ENCODE data around the gene HEG1. TPM values are rescaled to one million over a fixed set of nuclear protein-coding genes. Genes with fewer than 3 reads are reported as not detected.

HEG1 gene
- total and polyA plus RNA-seq, 2 experiments from 2014 or later: 27.2 to 27.3 TPM

DNA sequence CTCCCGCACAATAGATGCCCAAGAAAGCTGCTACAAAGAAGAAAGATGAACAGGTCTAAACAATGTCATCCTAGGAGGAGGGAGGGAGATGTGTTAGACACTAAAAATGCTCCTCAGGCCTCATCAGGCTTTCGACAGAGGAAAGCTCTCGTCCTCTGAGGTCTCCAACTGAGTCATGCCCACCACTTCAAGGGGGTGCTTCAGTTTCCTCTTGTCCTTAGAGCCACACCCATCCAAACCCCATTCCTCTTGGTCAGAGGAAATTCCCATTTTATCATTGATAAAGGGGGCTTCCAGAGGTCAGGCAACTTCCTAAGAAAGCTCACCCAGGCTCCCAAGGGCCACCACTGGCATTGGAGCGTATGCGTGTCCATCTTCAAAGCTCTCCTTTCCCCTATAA, 50.1 kb downstream of the HEG1 start:
- no peak overlapping the region for H3K4me2 ChIP-seq

DNA sequence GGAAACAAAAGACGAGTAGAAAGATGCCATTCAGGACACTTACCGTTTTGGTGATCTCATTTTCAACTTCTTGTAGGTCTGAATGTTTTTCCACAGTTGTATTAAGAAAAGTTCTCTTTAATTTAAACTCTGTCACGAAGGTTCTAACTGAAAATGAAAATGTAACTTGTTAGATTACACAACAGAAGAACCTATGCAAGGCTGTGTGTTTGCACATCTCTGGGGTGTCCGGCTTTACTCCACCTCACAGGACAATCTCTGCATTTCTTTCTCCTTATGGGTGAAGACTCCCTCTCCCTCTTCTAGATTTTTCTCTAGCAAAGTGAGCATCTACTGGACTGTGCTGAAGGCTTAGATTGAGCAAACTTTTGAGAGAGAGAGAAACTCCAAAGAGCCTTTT, 50.6 kb downstream of the HEG1 start:
- Histone ChIP-seq H3K27ac (peak overlapping the region; percentile 94), H3K36me3 (replicated peaks; ENCODE audit: insufficient read depth, low read depth) (no peaks in the 10 kb centered on the region), H3K9me3 (ENCODE audit: low read depth) (no peaks in the 10 kb centered on the region), H3K9me2 (replicated peaks; ENCODE audit: insufficient read depth) (no peaks in the 10 kb centered on the region), H3K4me3 (no peak overlapping the region), H3K4me1 (ENCODE audit: insufficient read depth) (peaks cover 41% of the 10 kb centered on the region), H3K27me3 (no peaks in the 10 kb centered on the region), H2AFZ (no peak overlapping the region), H3K79me2 (no peaks in the 10 kb centered on the region), H4K20me1 (ENCODE audit: insufficient read depth, poor library complexity, severe bottlenecking) (no peaks in the 10 kb centered on the region), H3K4me2 (no peak overlapping the region)
- TF ChIP-seq EZH2phosphoT487 (IDR thresholded peaks at IDR 0.05; ENCODE audit: low read depth, severe bottlenecking, unreplicated experiment) (no peak), EZH2 (IDR thresholded peaks at IDR 0.05; ENCODE audit: borderline replicate concordance) (no peak)
- TF ChIP-seq, protein P1, sequence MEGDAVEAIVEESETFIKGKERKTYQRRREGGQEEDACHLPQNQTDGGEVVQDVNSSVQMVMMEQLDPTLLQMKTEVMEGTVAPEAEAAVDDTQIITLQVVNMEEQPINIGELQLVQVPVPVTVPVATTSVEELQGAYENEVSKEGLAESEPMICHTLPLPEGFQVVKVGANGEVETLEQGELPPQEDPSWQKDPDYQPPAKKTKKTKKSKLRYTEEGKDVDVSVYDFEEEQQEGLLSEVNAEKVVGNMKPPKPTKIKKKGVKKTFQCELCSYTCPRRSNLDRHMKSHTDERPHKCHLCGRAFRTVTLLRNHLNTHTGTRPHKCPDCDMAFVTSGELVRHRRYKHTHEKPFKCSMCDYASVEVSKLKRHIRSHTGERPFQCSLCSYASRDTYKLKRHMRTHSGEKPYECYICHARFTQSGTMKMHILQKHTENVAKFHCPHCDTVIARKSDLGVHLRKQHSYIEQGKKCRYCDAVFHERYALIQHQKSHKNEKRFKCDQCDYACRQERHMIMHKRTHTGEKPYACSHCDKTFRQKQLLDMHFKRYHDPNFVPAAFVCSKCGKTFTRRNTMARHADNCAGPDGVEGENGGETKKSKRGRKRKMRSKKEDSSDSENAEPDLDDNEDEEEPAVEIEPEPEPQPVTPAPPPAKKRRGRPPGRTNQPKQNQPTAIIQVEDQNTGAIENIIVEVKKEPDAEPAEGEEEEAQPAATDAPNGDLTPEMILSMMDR (IDR thresholded peaks at IDR 0.05; ENCODE audit: poor library complexity): no peak
- DNase-seq (ENCODE audit: low spot score): no peak
- WGBS (ENCODE audit: low lambda C conversion rate, missing lambda C conversion rate): 90% methylated on average over 4 of the region's 4 CpGs

More for the DNA sequence above, 50.1 kb downstream of the HEG1 start:
- no peak for DNase-seq (ENCODE audit: low spot score)
- H2AFZ ChIP-seq: no peak overlapping the region
- TF ChIP-seq, protein P1 (IDR thresholded peaks at IDR 0.05; ENCODE audit: poor library complexity): no peak
- TF ChIP-seq EZH2phosphoT487 (IDR thresholded peaks at IDR 0.05; ENCODE audit: low read depth, severe bottlenecking, unreplicated experiment) (no peak), EZH2 (IDR thresholded peaks at IDR 0.05; ENCODE audit: borderline replicate concordance) (no peak)
- WGBS (ENCODE audit: low lambda C conversion rate, missing lambda C conversion rate): 99% methylated on average over 5 of the region's 5 CpGs
- H3K9me3 ChIP-seq (ENCODE audit: low read depth): no peaks in the 10 kb centered on the region
- no peaks in the 10 kb centered on the region for H4K20me1 ChIP-seq (ENCODE audit: insufficient read depth, poor library complexity, severe bottlenecking)
- no peaks in the 10 kb centered on the region for H3K27me3 ChIP-seq
- no peaks in the 10 kb centered on the region for H3K79me2 ChIP-seq
- H3K4me1 ChIP-seq (ENCODE audit: insufficient read depth): peaks cover 43% of the 10 kb centered on the region
- H3K4me3 ChIP-seq: no peak overlapping the region
- H3K27ac ChIP-seq: peak overlapping the region; percentile 94
- no peaks in the 10 kb centered on the region for H3K36me3 ChIP-seq (replicated peaks; ENCODE audit: insufficient read depth, low read depth)
- no peaks in the 10 kb centered on the region for H3K9me2 ChIP-seq (replicated peaks; ENCODE audit: insufficient read depth)

DNA sequence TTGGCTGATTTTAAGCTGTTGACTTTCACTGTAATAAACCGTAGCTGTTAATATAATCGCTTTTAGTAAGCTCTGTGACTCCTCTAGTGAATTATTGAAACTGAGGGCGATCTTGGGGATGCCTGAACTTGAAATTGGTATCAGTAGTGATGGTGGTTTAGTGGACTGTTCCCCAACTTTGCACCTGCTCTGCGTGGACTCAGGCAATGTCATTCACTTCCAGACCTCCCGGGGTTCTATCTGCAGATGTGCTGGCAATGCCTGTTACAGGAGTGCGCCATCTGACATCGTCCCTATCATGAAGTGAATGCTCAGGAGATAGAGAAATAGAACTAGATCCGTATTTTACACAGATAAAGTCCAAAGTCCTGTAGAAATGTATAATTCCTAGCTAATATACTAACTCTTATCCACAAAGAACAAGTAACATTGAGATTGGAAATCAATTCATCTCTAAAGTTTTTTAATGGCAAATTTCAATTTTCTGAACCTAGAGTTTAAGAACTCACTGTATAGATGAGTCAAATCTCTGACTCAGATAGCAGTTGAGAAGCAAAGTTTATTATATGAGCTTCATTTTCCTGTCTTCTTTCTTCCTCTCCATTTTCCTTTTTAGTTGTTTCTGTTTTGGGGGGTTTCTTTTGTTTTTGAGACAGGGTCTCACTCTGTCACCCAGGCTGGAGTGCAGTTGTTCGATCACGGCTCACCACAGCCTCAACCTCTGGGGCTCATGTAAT, 51.8 kb downstream of the HEG1 start:
- no peak for DNase-seq (ENCODE audit: low spot score)
- H4K20me1 ChIP-seq (ENCODE audit: insufficient read depth, poor library complexity, severe bottlenecking): no peaks in the 10 kb centered on the region
- no peak overlapping the region for H3K4me3 ChIP-seq
- H2AFZ ChIP-seq: no peak overlapping the region
- no peaks in the 10 kb centered on the region for H3K79me2 ChIP-seq
- 85% methylated on average over 10 of the region's 10 CpGs for WGBS (ENCODE audit: low lambda C conversion rate, missing lambda C conversion rate)
- H3K4me2 ChIP-seq: peak overlapping the region; percentile 33
- H3K9me2 ChIP-seq (replicated peaks; ENCODE audit: insufficient read depth): no peaks in the 10 kb centered on the region
- H3K27ac ChIP-seq: peak overlapping the region; percentile 94
- TF ChIP-seq EZH2phosphoT487 (IDR thresholded peaks at IDR 0.05; ENCODE audit: low read depth, severe bottlenecking, unreplicated experiment) (no peak), EZH2 (IDR thresholded peaks at IDR 0.05; ENCODE audit: borderline replicate concordance) (no peak)
- TF ChIP-seq, protein P1 (IDR thresholded peaks at IDR 0.05; ENCODE audit: poor library complexity): no peak
- H3K4me1 ChIP-seq (ENCODE audit: insufficient read depth): peaks cover 41% of the 10 kb centered on the region
- H3K36me3 ChIP-seq (replicated peaks; ENCODE audit: insufficient read depth, low read depth): no peaks in the 10 kb centered on the region
- H3K9me3 ChIP-seq (ENCODE audit: low read depth): no peaks in the 10 kb centered on the region
- no peaks in the 10 kb centered on the region for H3K27me3 ChIP-seq
